Osteocyte (in vitro differentiated cells): ENCODE measurements around the gene SEC23B. TPM values are rescaled to one million over a fixed set of nuclear protein-coding genes. Genes with fewer than 3 reads are reported as not detected.
"Not testable (repeated sequence)": the region's sequence is repeated elsewhere in the genome, so short reads cannot be mapped to it uniquely, and the experiment has no call there.

Source experiments
- DNase-seq: peaks from one replicate; pipeline ENCODE4 v3.0.0; 2021; ENCODE audit warnings: mixed read lengths; ENCODE audit not compliant: unreplicated experiment; ENCODE audit errors: extremely low spot score
- H3K27ac Mint-ChIP-seq: one replicate; pipeline ENCODE4 v1.8.0; 2021; ENCODE audit warnings: mild to moderate bottlenecking, mixed read lengths; ENCODE audit not compliant: unreplicated experiment
- H3K27me3 Mint-ChIP-seq: one replicate; pipeline ENCODE4 v1.8.0; 2021; ENCODE audit warnings: mixed read lengths; ENCODE audit not compliant: unreplicated experiment
- H3K36me3 Mint-ChIP-seq: one replicate; pipeline ENCODE4 v1.8.0; 2021; ENCODE audit warnings: mixed read lengths; ENCODE audit not compliant: unreplicated experiment
- H3K4me1 Mint-ChIP-seq: one replicate; pipeline ENCODE4 v1.8.0; 2021; ENCODE audit warnings: mixed read lengths; ENCODE audit not compliant: unreplicated experiment
- H3K4me3 Mint-ChIP-seq: one replicate; pipeline ENCODE4 v1.8.0; 2021; ENCODE audit warnings: mild to moderate bottlenecking, moderate library complexity, mixed read lengths; ENCODE audit not compliant: unreplicated experiment
- H3K9me3 Mint-ChIP-seq: one replicate; pipeline ENCODE4 v1.8.0; 2021; ENCODE audit warnings: mixed read lengths; ENCODE audit not compliant: unreplicated experiment
- CTCF ChIP-seq: fragments of 200-600 bp; sonication (generic); IDR thresholded peaks from 2 replicates; pipeline ENCODE4 v1.5.0; 2021; ENCODE audit warnings: antibody characterized with exemption, mild to moderate bottlenecking, moderate library complexity
- total RNA-seq: library from RNA; stranded (reverse); gene quantifications from 2 replicates; pipeline ENCODE4 v1.2.1, GENCODE V29; 2021

Gene SEC23B
- total RNA-seq, 1 donor from 2014 or later: 36.8 TPM

DNA sequence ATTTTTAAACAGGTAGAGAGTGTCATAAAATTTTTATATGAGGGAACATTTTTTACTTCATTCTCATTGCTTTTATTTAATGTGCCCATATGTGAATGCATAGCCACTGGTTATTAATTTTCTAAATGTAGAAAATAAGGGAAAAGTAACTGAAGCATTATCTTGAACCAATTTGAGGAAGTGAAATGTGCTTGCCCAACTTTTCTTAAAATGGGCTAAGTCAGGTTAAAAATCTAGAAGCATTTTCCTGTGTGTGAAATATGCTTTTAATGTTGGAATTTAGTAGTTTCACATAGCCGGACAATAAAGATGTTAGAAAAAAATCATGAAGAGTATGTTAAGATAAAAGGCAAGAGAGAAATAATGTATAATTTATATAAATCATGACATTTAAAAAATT is 3.8 kb downstream of the SEC23B start:
- Mint-ChIP-seq H3K27ac (no peak overlapping the region), H3K9me3 (no peaks in the 10 kb centered on the region), H3K4me3 (no peak overlapping the region), H3K27me3 (no peaks in the 10 kb centered on the region), H3K4me1 (peaks cover 21% of the 10 kb centered on the region), H3K36me3 (peaks cover 32% of the 10 kb centered on the region)
- no peak for DNase-seq
- TF ChIP-seq CTCF: no peak

DNA sequence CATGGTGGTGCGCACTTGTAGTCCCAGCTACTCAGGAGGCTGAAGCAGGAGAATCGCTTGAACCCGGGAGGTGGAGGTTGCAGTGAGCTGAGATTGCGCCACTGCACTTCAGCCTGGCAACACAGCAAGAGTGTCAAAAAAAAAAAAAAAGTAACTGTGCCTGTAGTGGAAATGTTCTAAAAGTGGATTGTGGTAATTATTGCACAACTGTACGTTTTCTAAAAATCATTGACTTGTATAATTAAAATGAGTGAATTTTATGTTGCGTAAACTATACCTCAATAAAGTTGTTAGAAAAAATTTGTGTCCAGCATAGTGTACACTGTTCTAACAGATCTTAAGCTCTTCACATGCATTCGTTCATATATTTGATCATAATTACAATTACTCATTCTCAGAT is 5.5 kb downstream of the SEC23B start:
- DNase-seq: no peak
- no peaks in the 10 kb centered on the region for H3K9me3 Mint-ChIP-seq
- peaks cover 10% of the 10 kb centered on the region for H3K4me1 Mint-ChIP-seq
- H3K36me3 Mint-ChIP-seq: peaks cover 32% of the 10 kb centered on the region
- no peak for TF ChIP-seq CTCF
- H3K27me3 Mint-ChIP-seq: no peaks in the 10 kb centered on the region
- H3K27ac Mint-ChIP-seq: no peak overlapping the region
- no peak overlapping the region for H3K4me3 Mint-ChIP-seq

- TF ChIP-seq CTCF: no peak
- no peak for DNase-seq
- H3K4me1 Mint-ChIP-seq: peaks cover under 1% of the 10 kb centered on the region
- no peaks in the 10 kb centered on the region for H3K27me3 Mint-ChIP-seq
- H3K4me3 Mint-ChIP-seq: no peak overlapping the region
- H3K9me3 Mint-ChIP-seq: no peaks in the 10 kb centered on the region
- H3K27ac Mint-ChIP-seq: no peak overlapping the region
- peaks cover 32% of the 10 kb centered on the region for H3K36me3 Mint-ChIP-seq
Observed at GRCh38 chr20:18514127-18514526, 6.4 kb downstream of the SEC23B start.

GRCh38 chr20:18515973-18516372 is 8.2 kb downstream of the SEC23B start:
- no peak for TF ChIP-seq CTCF
- Mint-ChIP-seq H3K4me1 (no peaks in the 10 kb centered on the region), H3K9me3 (no peaks in the 10 kb centered on the region), H3K4me3 (no peak overlapping the region), H3K27ac (no peak overlapping the region), H3K27me3 (no peaks in the 10 kb centered on the region), H3K36me3 (peaks cover 24% of the 10 kb centered on the region)
- DNase-seq: no peak

GRCh38 chr20:18522066-18522465 is 14.3 kb downstream of the SEC23B start:
- H3K27me3 Mint-ChIP-seq, H3K9me3 Mint-ChIP-seq, H3K27ac Mint-ChIP-seq, H3K4me1 Mint-ChIP-seq, H3K4me3 Mint-ChIP-seq, DNase-seq: not testable (repeated sequence)
- peaks cover 20% of the 10 kb centered on the region for H3K36me3 Mint-ChIP-seq

DNA sequence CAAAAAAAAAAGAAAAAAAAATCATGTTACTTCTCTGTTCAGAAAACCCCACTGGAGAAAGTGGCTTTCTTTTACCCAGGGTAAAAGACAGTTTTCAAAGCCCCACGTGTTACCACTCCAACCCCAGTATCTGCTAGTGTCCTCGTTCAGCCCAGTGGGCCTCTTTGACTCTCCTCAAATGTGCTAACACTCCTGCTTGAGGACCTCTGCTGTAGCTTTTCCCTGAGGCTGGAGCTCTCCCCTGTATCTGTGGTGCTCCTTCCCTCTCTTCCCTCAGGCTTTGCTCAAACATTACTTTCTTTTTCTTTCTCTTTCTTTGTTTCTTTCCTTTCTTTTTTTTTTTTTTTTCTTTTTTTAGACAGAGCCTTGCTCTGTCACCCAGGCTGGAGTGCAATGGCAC is 15.3 kb downstream of the SEC23B start:
- Mint-ChIP-seq H3K9me3 (no peaks in the 10 kb centered on the region), H3K4me3 (no peak overlapping the region), H3K27me3 (no peaks in the 10 kb centered on the region), H3K27ac (no peak overlapping the region), H3K4me1 (peaks cover 8% of the 10 kb centered on the region), H3K36me3 (peaks cover 25% of the 10 kb centered on the region)
- DNase-seq: no peak
- TF ChIP-seq CTCF: no peak
